Glutamatergic neuron (in vitro differentiated cells): Measurements from ENCODE around the gene MAP2K6. TPM values are rescaled to one million over a fixed set of nuclear protein-coding genes. Genes with fewer than 3 reads are reported as not detected.

Experiments used
- DNase-seq: peaks from one replicate; pipeline ENCODE4 v3.0.0; 2022
- H3K27ac Mint-ChIP-seq: one replicate; pipeline ENCODE4 v1.8.0; 2020; ENCODE audit warnings: mild to moderate bottlenecking, mixed read lengths, inconsistent platforms; ENCODE audit not compliant: unreplicated experiment
- H3K27me3 Mint-ChIP-seq: one replicate; pipeline ENCODE4 v1.8.0; 2020; ENCODE audit warnings: mild to moderate bottlenecking, moderate library complexity, mixed read lengths, inconsistent platforms; ENCODE audit not compliant: unreplicated experiment
- H3K36me3 Mint-ChIP-seq: one replicate; pipeline ENCODE4 v1.8.0; 2020; ENCODE audit warnings: mild to moderate bottlenecking, mixed read lengths, inconsistent platforms; ENCODE audit not compliant: unreplicated experiment
- H3K4me1 Mint-ChIP-seq: one replicate; pipeline ENCODE4 v1.8.0; 2020; ENCODE audit warnings: mild to moderate bottlenecking, low read depth, mixed read lengths, inconsistent platforms; ENCODE audit not compliant: unreplicated experiment
- H3K4me3 Mint-ChIP-seq: one replicate; pipeline ENCODE4 v1.8.0; 2020; ENCODE audit warnings: mild to moderate bottlenecking, mixed read lengths, inconsistent platforms; ENCODE audit not compliant: unreplicated experiment
- H3K9me3 Mint-ChIP-seq: one replicate; pipeline ENCODE4 v1.8.0; 2020; ENCODE audit warnings: mild to moderate bottlenecking, moderate library complexity, mixed read lengths, inconsistent platforms; ENCODE audit not compliant: unreplicated experiment
- total RNA-seq: library from RNA; stranded (reverse); fragmentation: NEBNext Ultra II Directional; extraction: Animal tissue kit (Norgen Biotek cat#: 25700); gene quantifications from one replicate; pipeline ENCODE4 v1.2.1, GENCODE V29; 2021; ENCODE audit not compliant: unreplicated experiment
- TF ChIP-seq, protein P1 (sequence below): fragments of 200-600 bp; sonication (generic); IDR thresholded peaks from one replicate; pipeline ENCODE4 v1.5.0; 2021; ENCODE audit not compliant: partially characterized antibody, unreplicated experiment

Gene MAP2K6
- total RNA-seq, 1 donor from 2014 or later, result 28.3 TPM

GRCh38 chr17:69574257-69575197 is 160.0 kb downstream of the MAP2K6 start:
- Mint-ChIP-seq H3K9me3 (no peaks in the 10 kb centered on the region), H3K36me3 (no peaks in the 10 kb centered on the region), H3K4me1 (no peaks in the 10 kb centered on the region), H3K4me3 (no peak overlapping the region), H3K27ac (no peak overlapping the region), H3K27me3 (peaks cover 3% of the 10 kb centered on the region)
- TF ChIP-seq, protein P1, sequence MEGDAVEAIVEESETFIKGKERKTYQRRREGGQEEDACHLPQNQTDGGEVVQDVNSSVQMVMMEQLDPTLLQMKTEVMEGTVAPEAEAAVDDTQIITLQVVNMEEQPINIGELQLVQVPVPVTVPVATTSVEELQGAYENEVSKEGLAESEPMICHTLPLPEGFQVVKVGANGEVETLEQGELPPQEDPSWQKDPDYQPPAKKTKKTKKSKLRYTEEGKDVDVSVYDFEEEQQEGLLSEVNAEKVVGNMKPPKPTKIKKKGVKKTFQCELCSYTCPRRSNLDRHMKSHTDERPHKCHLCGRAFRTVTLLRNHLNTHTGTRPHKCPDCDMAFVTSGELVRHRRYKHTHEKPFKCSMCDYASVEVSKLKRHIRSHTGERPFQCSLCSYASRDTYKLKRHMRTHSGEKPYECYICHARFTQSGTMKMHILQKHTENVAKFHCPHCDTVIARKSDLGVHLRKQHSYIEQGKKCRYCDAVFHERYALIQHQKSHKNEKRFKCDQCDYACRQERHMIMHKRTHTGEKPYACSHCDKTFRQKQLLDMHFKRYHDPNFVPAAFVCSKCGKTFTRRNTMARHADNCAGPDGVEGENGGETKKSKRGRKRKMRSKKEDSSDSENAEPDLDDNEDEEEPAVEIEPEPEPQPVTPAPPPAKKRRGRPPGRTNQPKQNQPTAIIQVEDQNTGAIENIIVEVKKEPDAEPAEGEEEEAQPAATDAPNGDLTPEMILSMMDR, result no peak
- DNase-seq, result no peak

DNA sequence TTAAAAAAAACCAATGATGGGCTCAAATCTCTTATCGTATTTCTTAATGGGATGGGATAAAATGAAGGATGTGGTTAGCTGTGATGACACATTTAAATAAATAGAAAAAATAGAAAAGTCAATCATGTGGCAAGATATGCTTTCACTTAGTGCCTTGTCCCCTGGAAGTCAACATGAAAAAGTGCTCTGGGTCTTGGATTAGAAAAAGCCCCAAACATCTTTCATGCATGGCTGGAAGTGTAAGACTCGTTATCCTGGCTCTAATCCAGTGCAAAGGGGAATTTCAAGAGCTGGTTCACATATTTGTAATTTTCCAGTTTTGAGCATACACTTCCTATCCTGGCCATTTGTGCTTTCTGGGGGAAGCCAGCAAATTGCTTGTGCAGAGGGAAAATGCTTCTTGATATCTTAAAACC is 160.9 kb downstream of the MAP2K6 start:
- H3K27ac Mint-ChIP-seq, result no peak overlapping the region
- TF ChIP-seq, protein P1, result no peak
- no peak overlapping the region for H3K4me3 Mint-ChIP-seq
- no peaks in the 10 kb centered on the region for H3K9me3 Mint-ChIP-seq
- no peaks in the 10 kb centered on the region for H3K36me3 Mint-ChIP-seq
- no peak for DNase-seq
- H3K4me1 Mint-ChIP-seq, result no peaks in the 10 kb centered on the region
- H3K27me3 Mint-ChIP-seq, result peaks cover 4% of the 10 kb centered on the region

GRCh38 chr17:69577098-69577497 is 162.6 kb downstream of the MAP2K6 start:
- Mint-ChIP-seq H3K36me3 (no peaks in the 10 kb centered on the region), H3K4me3 (no peak overlapping the region), H3K4me1 (no peaks in the 10 kb centered on the region), H3K27ac (no peak overlapping the region), H3K9me3 (no peaks in the 10 kb centered on the region), H3K27me3 (peaks cover 2% of the 10 kb centered on the region)
- TF ChIP-seq, protein P1, result no peak
- DNase-seq, result no peak

DNA sequence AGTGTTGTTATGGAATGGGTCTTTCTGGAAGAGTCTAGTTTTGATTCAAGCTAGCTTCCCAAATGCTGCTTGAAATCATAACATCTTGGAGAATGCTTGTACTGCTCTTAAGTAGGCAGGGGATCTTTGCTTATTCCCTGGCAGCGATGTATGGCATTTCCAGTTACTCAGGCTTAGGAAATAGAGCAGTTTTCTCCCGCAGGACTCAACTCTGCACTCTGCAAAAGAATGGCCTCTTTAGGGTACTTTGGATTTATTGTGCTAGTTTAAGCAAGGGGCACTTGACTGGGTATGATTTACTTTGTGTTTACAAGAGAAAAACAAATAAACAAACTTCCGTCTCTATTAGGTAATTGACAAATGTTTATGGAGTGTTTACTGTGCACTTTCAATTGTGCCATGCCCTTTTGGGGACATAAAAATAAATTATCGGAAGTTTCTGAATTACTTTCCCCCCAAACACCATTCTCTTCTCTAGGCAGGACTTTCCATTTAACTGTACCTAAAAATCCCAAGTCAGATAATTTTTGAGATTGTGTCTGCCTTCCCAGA is 164.0 kb downstream of the MAP2K6 start:
- H3K9me3 Mint-ChIP-seq, result no peaks in the 10 kb centered on the region
- TF ChIP-seq, protein P1, result no peak
- DNase-seq, result no peak
- H3K4me1 Mint-ChIP-seq, result no peaks in the 10 kb centered on the region
- no peak overlapping the region for H3K27ac Mint-ChIP-seq
- H3K4me3 Mint-ChIP-seq, result no peak overlapping the region
- peaks cover 2% of the 10 kb centered on the region for H3K27me3 Mint-ChIP-seq
- H3K36me3 Mint-ChIP-seq, result no peaks in the 10 kb centered on the region
